HG03469 (cell line): ENCODE data around the gene CA10.

Experiments used
- ATAC-seq: cut with Tn5 transposase; IDR thresholded peaks from one replicate; pipeline ENCODE4 v1.9.1; 2021; ENCODE audit warnings: mild to moderate bottlenecking, moderate library complexity, moderate number of reproducible peaks; ENCODE audit not compliant: unreplicated experiment

CA10 gene

DNA sequence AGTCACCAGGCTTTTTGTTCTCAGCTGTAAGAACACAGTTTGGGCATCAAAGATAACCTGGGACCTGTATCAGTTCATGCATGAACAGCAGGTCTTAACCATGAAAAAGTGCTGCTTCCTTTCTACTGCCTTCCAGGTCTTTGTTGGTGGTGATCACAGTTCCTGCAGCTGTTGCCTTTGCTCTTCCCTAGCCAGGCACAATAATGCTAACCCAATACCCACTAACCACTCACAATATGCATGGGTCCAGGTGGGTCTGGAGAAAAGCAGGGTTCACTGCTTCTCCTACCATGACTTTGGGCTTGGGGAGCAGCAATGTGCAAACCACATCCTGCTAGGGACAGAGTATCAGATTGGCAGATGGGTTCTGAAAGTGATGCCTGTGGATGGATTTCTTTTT lies 501.3 kb downstream of the CA10 start:
- ATAC-seq = no peak

DNA sequence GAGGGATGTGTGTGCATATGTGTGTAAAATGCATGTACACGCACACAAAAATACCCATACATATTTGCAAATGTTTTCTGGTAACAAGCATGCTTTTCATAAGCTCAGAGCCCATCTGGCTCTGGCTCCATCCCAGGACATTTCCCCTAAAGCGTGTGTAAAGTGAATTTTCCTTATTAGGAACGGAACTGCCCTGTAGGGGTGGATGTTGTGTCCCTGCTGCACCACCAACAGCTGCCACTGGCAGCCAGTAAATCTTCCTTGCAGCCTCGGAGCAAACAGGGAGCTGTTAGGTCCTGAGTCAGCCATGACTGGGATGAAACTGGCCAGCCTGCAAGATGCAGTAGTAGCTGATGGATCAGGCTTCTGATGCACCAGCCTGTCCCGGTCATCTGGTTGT lies 504.6 kb downstream of the CA10 start:
- no peak for ATAC-seq

DNA sequence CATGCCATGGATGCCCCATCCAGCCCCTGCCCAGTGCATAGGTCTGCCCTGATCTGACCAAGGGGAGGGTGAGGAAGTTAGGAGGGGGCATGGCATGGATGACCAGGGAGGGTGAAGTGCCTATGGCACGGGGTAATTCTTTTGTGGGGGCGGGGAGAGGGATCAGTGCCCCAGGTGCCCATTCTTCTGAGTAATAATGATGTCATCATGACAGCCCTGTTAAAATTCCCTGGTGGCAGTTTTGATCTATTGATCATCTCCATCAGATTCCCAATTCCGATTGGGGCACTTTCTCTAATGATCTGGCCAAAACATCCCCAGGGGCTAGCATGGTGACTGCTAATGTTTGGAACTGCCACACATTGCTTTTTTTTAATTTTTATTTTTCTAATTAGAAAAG lies 506.0 kb downstream of the CA10 start:
- ATAC-seq = no peak

DNA sequence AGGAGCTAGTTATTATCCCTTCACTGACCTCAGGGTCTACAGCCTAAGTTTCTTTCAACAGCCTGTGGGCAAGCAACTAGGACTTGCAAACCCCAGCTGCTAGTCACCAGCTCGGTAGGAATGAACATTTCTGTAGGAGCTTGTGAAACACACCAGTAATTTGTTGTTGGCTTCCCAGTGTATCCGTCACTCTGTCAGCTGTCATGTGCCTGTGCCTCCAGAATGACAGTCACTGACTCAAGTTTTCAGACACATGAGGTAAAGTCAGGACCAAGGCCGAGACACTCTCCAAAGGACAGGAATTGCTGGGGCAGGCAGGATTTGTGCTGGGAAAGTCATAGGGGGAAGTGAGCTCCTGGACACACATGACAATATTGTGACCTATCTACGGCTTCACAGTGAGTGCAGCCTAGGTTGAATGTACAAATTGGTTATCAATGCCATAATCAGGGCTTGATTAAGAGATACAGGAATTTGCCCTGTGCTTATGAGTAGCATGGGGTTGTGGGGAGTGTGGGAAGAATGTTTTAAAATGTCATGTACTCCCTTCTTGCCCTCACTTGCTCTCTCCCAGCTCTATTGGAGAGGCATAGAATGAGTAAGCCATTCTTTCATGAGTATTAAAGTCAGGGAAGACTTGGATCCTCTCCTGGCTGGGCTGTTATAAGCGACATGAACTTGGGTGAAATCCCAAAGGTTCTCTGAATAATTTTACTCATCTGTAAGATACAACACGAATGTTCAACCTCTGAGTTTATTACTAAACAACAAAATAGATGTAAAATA lies 506.8 kb downstream of the CA10 start:
- no peak for ATAC-seq

GRCh38 chr17:51650772-51651171 lies 507.7 kb downstream of the CA10 start:
- ATAC-seq = no peak

- no peak for ATAC-seq
Observed at GRCh38 chr17:51650202-51650601, 508.3 kb downstream of the CA10 start.

DNA sequence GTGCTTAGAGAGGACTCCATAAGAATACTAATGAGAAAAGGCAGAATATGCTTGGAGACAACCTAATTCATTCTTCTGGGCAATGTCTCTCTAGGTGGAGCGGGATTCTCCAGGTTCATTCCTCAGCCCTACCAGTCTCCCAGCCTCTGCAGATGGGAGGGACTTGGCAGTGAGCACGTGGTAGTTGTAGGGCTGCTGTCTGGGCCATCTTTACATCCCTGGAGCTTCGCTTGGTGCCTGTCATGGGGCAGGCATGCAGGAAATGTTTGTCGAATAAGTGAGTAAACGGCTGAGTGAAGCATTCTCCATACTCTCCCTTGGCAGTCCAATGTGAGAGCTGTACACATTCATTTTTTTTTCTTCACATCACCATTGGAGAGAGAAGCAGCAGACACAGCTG lies 510.7 kb downstream of the CA10 start:
- ATAC-seq = no peak

DNA sequence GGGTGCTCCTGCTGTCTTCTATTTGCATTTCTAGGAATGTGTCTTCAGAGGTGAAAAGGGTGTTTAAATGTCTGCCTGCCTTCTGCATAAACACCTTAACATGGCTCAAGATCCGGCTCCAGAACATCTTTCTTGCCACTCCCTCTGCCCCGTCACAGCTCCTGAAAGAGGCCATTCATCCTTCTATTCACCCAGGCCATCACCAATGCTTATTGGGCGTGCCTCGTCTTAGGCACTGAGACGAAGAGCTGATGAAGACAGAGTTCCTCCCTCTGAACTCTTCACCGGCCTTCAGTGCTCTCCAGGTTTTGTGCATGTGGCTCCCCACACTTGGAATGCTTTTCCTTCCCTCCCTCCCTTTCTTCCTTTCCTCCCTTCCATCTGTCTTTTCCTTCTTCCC lies 511.4 kb downstream of the CA10 start:
- ATAC-seq = no peak

DNA sequence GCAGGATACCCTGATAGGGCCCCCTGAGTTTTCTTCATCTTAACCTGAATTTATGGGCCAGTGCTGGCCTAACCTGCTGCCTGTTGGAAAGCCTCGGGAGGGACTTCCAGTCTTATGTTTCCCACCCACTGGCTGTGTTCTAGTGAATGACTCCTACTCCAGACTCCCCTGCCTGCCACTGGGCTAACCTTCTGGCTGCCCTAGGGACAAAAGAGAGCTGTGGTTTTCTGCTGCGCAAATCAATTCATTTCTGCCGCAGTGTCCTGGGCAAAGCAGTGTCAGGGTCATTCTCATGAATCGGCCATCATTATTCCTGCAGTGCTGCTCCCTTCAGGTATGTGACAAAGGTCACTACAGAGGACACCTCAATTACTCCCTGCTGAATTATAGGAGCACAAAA lies 512.0 kb downstream of the CA10 start:
- no peak for ATAC-seq

- no peak for ATAC-seq
Observed at GRCh38 chr17:51645056-51645455, 513.5 kb downstream of the CA10 start.

DNA sequence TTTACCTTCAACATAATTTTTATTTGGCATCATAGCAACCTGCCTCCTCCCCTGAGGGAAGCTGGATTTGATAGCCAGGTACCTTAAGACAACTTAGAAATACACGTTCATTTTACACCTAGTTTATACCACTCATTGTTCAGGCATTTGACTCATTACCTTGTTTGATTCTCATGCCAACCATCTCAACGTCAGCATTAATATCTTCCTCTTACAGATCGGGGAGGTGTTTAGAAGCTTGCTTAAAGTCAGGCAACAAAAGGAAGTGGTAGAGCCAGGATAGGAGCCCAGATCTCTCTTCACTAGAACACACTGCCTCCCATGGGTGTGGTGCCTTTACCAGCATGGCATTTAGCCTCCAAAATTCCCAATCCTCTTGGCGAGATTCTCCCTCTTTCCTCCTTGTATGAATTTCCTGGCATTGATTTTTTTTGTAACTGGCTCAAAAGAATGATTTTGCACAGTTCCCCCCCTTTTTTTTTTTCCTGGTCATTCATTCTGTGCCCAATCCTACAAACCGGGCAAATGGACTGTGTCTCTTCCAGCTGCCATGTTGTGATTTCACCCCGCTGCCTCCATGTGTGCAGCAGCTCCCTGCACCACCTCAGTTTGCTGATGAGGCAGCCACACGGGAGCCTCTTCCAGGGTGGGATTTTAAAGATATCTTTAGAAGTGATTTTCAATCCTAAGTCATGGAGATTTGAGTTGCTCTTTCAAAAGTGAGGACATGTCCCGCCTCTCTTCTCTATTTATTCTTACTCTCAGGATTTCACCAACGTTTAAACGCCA lies 514.6 kb downstream of the CA10 start:
- ATAC-seq = no peak

DNA sequence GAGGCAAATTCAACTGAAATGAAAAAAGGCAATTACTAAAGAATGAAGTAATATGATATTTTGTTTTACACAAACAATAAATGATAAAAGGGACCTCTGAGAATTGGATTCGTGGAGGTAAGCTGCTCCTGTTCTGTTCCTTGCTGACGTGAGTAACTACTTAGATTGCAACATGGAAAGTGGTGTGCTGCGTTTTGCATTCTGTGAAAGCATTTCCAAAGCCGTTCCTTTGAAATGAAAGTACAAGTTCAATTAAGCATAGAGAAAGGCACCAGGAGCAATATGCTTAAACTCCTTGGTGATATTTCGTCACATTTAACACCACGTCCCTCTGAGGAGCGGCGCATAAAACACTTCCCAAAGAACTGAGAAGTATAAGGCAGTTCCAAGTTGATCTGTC lies 516.5 kb downstream of the CA10 start:
- ATAC-seq = no peak

- ATAC-seq = no peak
Observed at GRCh38 chr17:51640108-51640622, 518.3 kb downstream of the CA10 start.

DNA sequence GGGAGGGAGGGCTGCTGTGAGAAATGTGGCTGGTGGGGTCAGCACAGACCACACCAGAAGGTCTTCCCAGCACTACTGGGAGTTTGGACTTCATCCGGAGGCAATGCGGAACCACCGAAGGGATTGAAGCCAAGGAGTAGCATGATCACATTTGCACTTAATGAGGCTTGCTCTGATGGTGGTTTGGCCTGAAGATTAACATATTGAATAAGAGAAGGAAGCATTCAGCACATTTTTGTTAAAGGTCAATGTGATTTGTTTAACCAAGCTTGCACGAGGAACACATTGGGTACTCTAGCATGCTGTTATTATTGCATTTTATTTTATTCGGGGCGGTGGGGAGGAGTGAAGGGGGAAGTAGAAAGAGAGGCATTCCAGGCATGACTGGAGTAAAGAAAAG lies 519.5 kb downstream of the CA10 start:
- ATAC-seq = no peak

GRCh38 chr17:51636291-51636690 lies 522.2 kb downstream of the CA10 start:
- no peak for ATAC-seq

DNA sequence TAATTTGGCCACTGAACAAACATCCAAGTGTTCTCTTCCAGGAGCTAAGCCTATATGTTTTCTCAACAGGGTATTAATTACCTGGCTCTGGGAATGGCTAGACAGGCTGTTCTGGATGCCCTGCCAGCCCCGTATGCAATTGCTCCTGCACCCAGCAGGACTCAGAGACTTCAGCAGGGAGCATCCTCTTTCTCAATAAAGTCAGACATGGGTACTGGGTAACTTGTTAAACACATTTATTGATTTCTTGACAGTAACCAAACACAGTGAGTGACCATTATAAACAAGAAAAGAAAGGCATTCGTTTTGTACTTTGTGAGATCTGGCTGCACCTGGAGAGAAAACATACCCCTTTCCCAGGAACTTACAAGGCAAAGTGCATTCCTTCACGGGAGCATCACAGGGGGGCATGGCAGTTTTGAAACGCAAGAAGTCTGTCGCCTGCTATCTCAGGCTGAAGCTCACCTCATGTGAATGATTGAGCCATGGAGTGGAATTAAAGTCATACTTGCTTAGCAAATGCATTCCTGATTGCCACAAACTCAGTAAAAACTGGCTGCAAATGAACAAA lies 528.3 kb downstream of the CA10 start:
- ATAC-seq = no peak

DNA sequence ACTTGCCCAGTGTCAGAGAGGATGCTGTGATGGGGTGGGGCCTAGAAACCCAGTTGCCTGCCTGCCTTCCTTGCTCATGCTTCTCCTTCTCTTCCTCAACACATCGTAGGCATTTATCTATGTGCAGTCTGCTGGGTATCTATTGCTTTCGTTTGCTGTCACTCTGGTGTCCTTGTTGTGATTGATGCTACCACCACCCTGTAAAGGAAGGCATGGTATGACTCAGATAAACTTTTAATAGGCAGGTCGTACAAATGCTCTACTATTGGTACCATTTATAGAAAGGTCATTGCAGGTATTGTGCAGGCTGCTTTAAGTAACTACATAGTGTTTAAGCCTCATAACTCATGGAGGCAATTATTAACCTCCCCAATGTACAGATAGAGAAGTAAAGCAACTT lies 529.3 kb downstream of the CA10 start:
- ATAC-seq = no peak

- no peak for ATAC-seq
Observed at GRCh38 chr17:51627779-51628178, 530.7 kb downstream of the CA10 start.

DNA sequence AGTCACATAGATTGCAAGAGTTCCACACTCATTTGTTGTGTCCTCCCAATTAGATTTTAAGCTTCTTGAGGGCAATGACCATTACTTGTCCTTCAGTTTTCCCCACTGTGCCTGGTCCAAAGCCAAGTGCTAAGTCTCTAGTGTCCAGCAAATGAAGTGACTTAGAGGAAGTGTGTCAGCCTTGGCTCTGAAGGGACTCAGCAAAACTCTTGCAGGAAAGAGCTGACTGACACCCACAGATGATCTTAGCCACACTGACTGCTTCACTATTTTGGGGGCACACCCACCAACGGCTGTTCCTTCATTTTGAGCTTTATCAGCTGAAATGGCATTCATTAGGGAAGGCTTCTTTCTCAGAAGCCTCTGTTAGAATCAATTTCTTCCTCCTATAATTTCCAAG lies 540.0 kb downstream of the CA10 start:
- ATAC-seq = no peak

- ATAC-seq = no peak
Observed at GRCh38 chr17:51617986-51618385, 540.5 kb downstream of the CA10 start.

- no peak for ATAC-seq
Observed at GRCh38 chr17:51613255-51613654, 545.3 kb downstream of the CA10 start.

GRCh38 chr17:51612692-51613091 lies 545.8 kb downstream of the CA10 start:
- no peak for ATAC-seq
